SK-N-MC (cell line): ENCODE measurements around the gene TTL.

Source experiments
- EZH2 ChIP-seq: fragments of 200-600 bp; sonication (generic); IDR thresholded peaks from one replicate; pipeline ENCODE4 v1.6.1; 2017; ENCODE audit warnings: antibody characterized with exemption
- FOXP2 ChIP-seq: optimal IDR thresholded peaks from 2 replicates; pipeline ENCODE3; 2011; ENCODE audit warnings: mild to moderate bottlenecking, moderate library complexity; ENCODE audit not compliant: insufficient read depth; ENCODE audit errors: extremely low read length, control extremely low read depth
- POLR2AphosphoS5 ChIP-seq: IDR thresholded peaks from 2 replicates; pipeline ENCODE4 v1.6.1; 2012; ENCODE audit warnings: mild to moderate bottlenecking, low read depth, low read length, borderline replicate concordance

DNA sequence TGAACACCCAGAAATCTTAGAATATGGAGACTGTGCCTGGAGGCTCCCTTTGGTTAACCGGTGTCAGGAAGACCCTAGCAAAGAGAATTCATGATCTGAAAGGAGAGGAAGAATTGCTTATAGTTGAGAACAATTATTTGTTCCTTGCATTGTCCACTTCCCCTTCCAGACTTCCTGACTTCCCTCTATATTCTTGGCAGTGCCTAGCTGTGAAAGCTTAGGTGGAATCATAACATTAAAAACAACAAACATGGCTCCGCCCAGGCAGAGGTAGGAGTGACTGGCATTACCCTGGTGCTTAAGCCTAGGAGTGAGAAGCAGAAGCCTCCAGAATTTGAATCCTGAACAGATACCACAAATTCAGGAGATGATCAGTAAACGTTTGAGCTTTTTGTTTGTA is 1.9 kb downstream of the TTL start:
- TF ChIP-seq POLR2AphosphoS5 = no peak
- no peak for TF ChIP-seq EZH2
- no peak for TF ChIP-seq FOXP2
